ENCODE data around the gene IQCH.
"Not testable (repeated sequence)": the region's sequence is repeated elsewhere in the genome, so short reads cannot be mapped to it uniquely, and the experiment has no call there.

The IQCH gene

DNA sequence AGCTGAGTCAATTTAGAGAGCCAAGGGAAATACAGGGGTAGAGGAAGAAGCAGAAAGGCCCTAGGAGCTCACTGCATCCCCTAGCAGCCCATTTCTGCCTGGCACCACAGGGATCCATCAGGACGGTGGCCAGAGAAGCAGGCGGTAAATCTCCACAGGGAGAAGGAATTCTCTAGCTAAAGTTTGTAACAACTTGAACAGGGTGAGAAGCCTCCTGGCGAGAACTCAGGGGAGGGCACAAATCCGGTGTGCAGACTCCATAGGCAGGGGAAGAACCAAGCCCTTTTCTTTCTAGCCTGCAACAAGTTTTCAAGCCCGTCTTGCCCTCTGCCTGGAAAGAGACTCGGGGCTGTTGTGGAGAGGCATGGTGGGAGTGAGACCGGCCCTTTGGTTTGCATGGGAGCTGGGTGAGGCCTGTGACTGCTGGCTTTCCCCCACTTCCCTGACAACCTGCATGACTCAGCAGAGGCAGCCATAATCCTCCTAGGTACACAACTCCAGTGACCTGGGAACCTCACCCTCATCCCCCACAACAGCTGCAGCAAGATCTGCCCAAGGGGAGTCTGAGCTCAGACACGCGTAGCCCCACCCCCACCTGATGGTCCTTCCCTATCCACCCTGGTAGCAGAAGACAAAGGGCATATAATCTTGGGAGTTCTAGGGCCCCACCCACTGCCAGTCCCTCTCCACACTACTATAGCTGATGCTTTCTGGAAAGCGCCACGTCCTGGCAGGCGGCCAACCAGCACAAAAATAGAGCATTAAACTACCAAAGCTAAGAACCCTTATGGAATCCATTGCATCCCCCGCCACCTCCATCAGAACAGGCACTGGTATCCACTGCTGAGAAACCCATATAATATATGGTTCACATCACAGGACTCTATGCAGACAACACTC lies 182.0 kb downstream of the IQCH start:
- DNase-seq (ENCODE audit: low read depth in 2 of 2): not testable (repeated sequence)

GRCh38 chr15:67444100-67444499 lies 189.5 kb downstream of the IQCH start:
- no peak for DNase-seq (ENCODE audit: low read depth in 2 of 2)

GRCh38 chr15:67446449-67446848 lies 191.9 kb downstream of the IQCH start:
- no peak for DNase-seq (ENCODE audit: low read depth in 2 of 2)

- not testable (repeated sequence) for DNase-seq (ENCODE audit: low read depth in 2 of 2)
These were observed 193.8 kb downstream of the IQCH start for GRCh38 chr15:67448372-67448771.

- DNase-seq (ENCODE audit: low read depth in 2 of 2): not testable (repeated sequence)
These were observed 199.1 kb downstream of the IQCH start for GRCh38 chr15:67453703-67454102.

GRCh38 chr15:67456677-67457529 lies 202.3 kb downstream of the IQCH start:
- peak; percentile 60 to 81 for DNase-seq (ENCODE audit: low read depth in 2 of 2)

DNA sequence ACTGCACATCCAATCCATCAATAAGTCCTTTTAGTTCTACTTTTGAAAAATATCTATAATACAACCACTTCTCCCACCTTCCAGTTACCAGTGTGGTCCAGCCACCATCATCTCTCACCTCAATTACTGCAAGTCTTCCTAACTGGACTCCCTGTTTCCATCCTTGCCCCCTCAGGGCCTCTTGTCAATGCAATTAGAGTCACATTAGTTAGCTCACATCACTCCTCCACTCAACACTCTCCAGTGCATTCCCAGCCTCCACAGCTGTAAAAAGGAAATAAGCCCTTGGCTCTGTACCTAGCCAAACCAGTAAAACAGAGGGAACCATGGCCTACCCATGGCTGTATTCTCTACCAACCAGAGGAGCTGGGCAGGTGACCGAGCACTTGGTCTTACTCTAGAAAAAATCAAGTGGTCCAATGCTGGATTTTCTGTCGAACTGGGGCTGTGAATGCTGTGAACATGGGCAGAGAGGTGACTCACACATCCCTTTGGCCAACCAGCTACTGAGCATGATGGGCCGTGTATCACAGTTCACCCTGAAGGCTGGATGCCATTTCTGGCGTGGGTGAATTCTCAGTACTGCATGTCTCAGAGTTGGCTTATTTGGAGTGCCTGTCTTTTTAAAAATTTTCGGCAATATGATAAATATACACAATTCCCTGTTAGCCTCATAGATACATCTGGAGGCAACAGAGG lies 203.9 kb downstream of the IQCH start:
- no peak for DNase-seq (ENCODE audit: low read depth in 2 of 2)

DNA sequence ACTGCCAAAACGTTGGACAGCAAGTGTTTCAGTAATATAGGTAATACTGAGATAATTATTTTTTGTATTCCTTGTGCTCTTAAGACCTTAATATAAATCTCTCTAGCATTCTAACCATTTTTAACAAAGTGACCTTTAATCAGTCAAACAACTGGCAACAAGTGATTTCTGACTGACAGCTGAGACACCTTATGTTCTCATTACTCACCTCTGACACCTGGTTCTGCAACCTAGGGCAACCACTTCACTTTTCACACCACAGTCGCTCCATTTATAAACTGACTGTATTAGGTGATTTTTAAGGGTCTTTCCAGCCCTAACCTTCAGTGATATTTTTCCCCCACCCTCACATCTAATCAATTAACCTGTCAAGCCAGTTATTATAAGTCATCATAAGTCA lies 205.9 kb downstream of the IQCH start:
- DNase-seq (ENCODE audit: low read depth in 2 of 2): no peak

DNA sequence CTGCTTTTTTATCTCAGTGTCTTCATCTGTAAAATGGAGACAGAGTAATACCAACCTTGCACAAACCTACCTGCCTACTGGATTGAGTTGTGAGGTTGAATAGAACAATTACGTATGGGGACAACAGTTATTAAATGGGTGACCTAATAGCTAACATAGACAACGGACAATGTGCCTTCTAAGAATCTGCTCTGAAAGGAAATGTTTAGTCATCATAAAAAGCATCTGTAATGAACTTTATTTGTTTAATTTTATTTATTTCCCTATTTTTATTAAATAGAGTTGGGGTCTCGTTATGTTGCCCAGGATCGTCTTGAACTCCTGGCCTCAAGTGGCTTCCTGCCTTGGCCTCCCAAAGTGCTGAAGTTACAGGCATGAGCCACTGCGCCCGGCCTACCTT lies 207.1 kb downstream of the IQCH start:
- no peak for DNase-seq (ENCODE audit: low read depth in 2 of 2)

- DNase-seq (ENCODE audit: low read depth in 2 of 2): no peak
These were observed 208.3 kb downstream of the IQCH start for GRCh38 chr15:67462875-67463274.

GRCh38 chr15:67463488-67463887 lies 208.9 kb downstream of the IQCH start:
- DNase-seq (ENCODE audit: low read depth in 2 of 2): no peak

GRCh38 chr15:67465196-67465952 lies 210.8 kb downstream of the IQCH start:
- no peak for DNase-seq (ENCODE audit: low read depth in 2 of 2)

- DNase-seq (ENCODE audit: low read depth in 2 of 2): no peak
These were observed 213.8 kb downstream of the IQCH start for GRCh38 chr15:67468416-67468815.

DNA sequence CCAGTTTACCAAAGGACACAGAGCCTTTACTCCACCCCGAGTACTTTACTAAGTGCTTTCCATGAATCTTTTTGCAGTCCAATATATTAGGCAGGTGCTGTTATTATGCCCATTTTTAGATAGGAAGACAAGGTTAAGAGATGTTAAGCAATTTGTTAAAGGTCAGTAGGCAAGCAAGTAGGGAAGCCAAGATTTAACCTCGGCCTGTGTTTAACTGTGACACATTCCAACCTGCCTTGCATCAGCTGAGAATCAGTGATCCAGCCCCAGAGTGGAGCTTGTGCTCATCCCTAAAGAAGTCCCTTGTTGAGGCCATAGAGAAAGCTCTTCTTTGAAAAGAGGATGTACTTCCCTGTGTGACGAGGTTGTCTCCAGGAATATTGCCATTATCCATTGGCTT lies 215.1 kb downstream of the IQCH start:
- no peak for DNase-seq (ENCODE audit: low read depth in 2 of 2)

- no peak for DNase-seq (ENCODE audit: low read depth in 2 of 2)
These were observed 218.4 kb downstream of the IQCH start for GRCh38 chr15:67472957-67473356.

GRCh38 chr15:67474405-67475110 lies 220.0 kb downstream of the IQCH start:
- DNase-seq (ENCODE audit: low read depth in 2 of 2): no peak

DNA sequence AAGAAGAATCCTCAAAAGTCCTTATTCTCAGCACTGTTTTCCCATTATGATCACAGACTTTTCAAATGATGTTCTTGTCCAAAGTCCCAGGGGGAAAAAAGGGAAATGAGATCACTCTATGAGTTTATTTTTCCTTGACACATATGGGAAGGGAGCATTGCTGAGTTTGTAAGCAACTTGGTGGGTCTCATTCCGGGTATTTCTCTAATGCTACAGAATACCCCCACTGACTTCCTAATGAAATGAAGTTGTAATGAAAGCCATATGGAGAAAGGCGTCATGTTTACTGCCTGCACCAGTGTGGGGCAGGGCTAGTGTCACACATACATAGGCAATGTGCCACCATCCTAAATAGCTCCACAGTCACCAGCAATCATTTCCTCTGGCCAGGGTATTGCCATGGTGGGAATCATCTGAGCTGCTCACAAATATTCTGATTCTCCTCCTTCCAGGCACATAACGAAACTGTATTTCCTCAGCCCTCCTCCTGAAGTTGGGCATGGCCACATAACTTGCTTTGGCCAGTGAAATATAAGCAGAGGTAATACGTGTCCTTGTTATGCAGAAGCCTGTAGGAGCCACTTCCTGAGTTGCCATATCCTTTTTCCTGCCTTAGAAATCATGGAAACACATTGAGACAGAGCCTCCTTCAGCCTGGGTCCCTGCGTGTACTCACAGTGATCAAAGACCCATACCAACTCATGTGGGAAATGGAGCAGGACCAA lies 225.4 kb downstream of the IQCH start:
- no peak for DNase-seq (ENCODE audit: low read depth in 2 of 2)

DNA sequence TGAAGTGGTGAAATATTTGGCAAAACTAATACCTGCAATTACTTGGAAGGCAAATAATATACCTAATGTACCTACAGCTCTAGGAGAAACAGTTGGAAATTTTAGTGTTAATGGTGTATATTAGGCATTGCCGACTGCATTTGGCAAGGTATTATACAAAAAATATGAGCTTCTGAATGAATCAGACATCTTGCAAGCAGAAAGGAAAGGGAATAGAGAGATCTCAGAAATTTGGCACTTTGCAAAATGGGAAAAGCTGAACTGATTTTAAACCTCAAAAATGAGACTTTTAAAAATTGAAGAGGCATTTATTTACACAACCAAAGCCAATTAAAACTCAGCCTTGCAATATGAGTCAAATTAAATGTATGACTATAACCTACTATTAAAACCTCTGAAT lies 226.2 kb downstream of the IQCH start:
- no peak for DNase-seq (ENCODE audit: low read depth in 2 of 2)

- no peak for DNase-seq (ENCODE audit: low read depth in 2 of 2)
These were observed 227.1 kb downstream of the IQCH start for GRCh38 chr15:67481680-67482079.

DNA sequence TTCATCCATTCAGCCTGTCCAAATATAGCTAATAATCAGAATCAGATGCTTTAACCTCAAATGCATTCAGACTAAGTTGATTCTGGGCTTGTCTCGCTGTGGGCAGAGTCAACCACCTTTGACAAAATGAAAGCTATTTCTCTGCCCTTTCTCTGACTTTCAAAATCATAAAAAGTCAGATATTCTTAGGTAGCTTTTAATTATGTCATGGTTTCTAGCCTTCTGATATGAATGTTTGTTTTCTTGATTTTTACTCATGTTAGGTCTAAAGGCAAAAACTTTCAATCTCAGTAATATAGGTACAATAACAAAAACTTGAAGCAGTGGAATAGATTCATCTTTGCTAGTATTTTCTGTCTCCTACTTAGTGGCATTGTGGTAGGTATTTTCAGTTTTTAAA lies 241.0 kb downstream of the IQCH start:
- DNase-seq (ENCODE audit: low read depth in 2 of 2): no peak
